ENCODE results near the gene GBGT1. TPM values are rescaled to one million over a fixed set of nuclear protein-coding genes. Genes with fewer than 3 reads are reported as not detected.

GBGT1 gene
- total RNA-seq, 4 donors from 2014 or later = 3.6 to 13.5 (median 5.3) TPM

GRCh38 chr9:133105461-133105770, 58.3 kb downstream of the GBGT1 start:
- H3K4me3 ChIP-seq (ENCODE audit: low read depth, poor library complexity, severe bottlenecking) = no peak overlapping the region
- intact Hi-C loops (cut with DNase I; ENCODE audit: low total_unique reads) = no loop called here
- 88 to 94% methylated on average over 5 to 7 of the region's 7 CpGs for WGBS, 2 donors
- DNase-seq (ENCODE audit: low spot score in 2 of 2) = no peak
- TF ChIP-seq POLR2A (IDR thresholded peaks at IDR 0.05) = no peak
- TF ChIP-seq CTCF (IDR thresholded peaks at IDR 0.05) = no peak

- intact Hi-C loops (cut with DNase I; ENCODE audit: low total_unique reads) = no loop called here
- no peak for TF ChIP-seq POLR2A (IDR thresholded peaks at IDR 0.05)
- TF ChIP-seq CTCF (IDR thresholded peaks at IDR 0.05) = no peak
- peak in 1 of 2 donors; percentile 81 for DNase-seq (ENCODE audit: low spot score in 2 of 2)
- WGBS, 2 donors = 85 to 86% methylated on average over 15 of the region's 15 CpGs
- H3K4me3 ChIP-seq (ENCODE audit: low read depth, poor library complexity, severe bottlenecking) = no peak overlapping the region
Observed at GRCh38 chr9:133104718-133105460, 58.8 kb downstream of the GBGT1 start.

GRCh38 chr9:133103987-133104505, 59.7 kb downstream of the GBGT1 start:
- intact Hi-C loops (cut with DNase I; ENCODE audit: low total_unique reads) = loop anchor here (2.0 kb wide), 1 partner anchor 43 kb away; no protein-coding TSS in a partner anchor
- 82 to 84% methylated on average over 12 of the region's 12 CpGs for WGBS, 2 donors
- no peak overlapping the region for H3K4me3 ChIP-seq (ENCODE audit: low read depth, poor library complexity, severe bottlenecking)

GRCh38 chr9:133103183-133103986, 60.3 kb downstream of the GBGT1 start:
- DNase-seq (ENCODE audit: low spot score in 2 of 2) = peak in 1 of 2 donors; percentile 93
- peak in 1 of 3 donors; percentile 65 for TF ChIP-seq CTCF (IDR thresholded peaks at IDR 0.05)
- TF ChIP-seq POLR2A (IDR thresholded peaks at IDR 0.05) = no peak
- no peak overlapping the region for H3K4me3 ChIP-seq (ENCODE audit: low read depth, poor library complexity, severe bottlenecking)
- WGBS, 2 donors = 48 to 52% methylated on average over 14 of the region's 14 CpGs
- intact Hi-C loops (cut with DNase I; ENCODE audit: low total_unique reads) = loop anchor here (2.0 kb wide), 1 partner anchor 43 kb away; no protein-coding TSS in a partner anchor

More at GRCh38 chr9:133103987-133104505, 59.7 kb downstream of the GBGT1 start:
- no peak for TF ChIP-seq POLR2A (IDR thresholded peaks at IDR 0.05)
- peak in 1 of 2 donors; percentile 82 for DNase-seq (ENCODE audit: low spot score in 2 of 2)

Other genes starting within 250 kb of the GBGT1 start
- 10 to 100 TPM; 27.1 to 67.7 (median 32.5) TPM for gene TSC1, start 219.3 kb downstream of the GBGT1 start, total RNA-seq
- under 1 TPM in 2 of 4 donors, not detected in 2; 0.13 to 0.38 TPM for gene GFI1B, start 185.2 kb downstream of the GBGT1 start, total RNA-seq
- 10 to 100 TPM; 44.2 to 90.2 (median 55.4) TPM for gene GTF3C5, start 132.9 kb downstream of the GBGT1 start, total RNA-seq
- gene CEL, start 101.9 kb downstream of the GBGT1 start, total RNA-seq = 10 to 100 TPM in 2 of 4 donors, 1 to 10 TPM in 1, under 1 TPM in 1; 0.38 to 31.2 (median 8.4) TPM
- gene RALGDS, start 42.7 kb downstream of the GBGT1 start, total RNA-seq = 100 to 1,000 TPM in 3 of 4 donors, 10 to 100 TPM in 1; 95.0 to 176 (median 123) TPM
- 10 to 100 TPM in 2 of 4 donors, not detected in 2; 11.4 to 13.0 TPM for gene OBP2B, start 45.3 kb upstream of the GBGT1 start, total RNA-seq
- 10 to 100 TPM in 2 of 4 donors, 1 to 10 TPM in 2; 1.4 to 18.4 (median 11.5) TPM for gene ABO, start 111.3 kb upstream of the GBGT1 start, total RNA-seq
- gene SURF6, start 172.3 kb upstream of the GBGT1 start, total RNA-seq = 10 to 100 TPM; 21.7 to 37.4 (median 27.4) TPM
- 10 to 100 TPM; 12.3 to 31.1 (median 26.9) TPM for gene MED22, start 184.2 kb upstream of the GBGT1 start, total RNA-seq
- 1,000 to 10,000 TPM; 2,005 to 2,991 (median 2,631) TPM for gene RPL7A, start 184.3 kb upstream of the GBGT1 start, total RNA-seq
- 10 to 100 TPM; 20.1 to 54.3 (median 36.3) TPM for gene SURF1, start 192.6 kb upstream of the GBGT1 start, total RNA-seq
- 10 to 100 TPM; 31.2 to 40.7 (median 35.4) TPM for gene SURF2, start 192.6 kb upstream of the GBGT1 start, total RNA-seq
- gene SURF4, start 212.1 kb upstream of the GBGT1 start, total RNA-seq = 100 to 1,000 TPM in 2 of 4 donors, 10 to 100 TPM in 2; 84.2 to 114 (median 100) TPM
- 1 to 10 TPM in 2 of 4 donors, under 1 TPM in 1, not detected in 1; 0.54 to 7.0 (median 3.7) TPM for gene STKLD1, start 212.5 kb upstream of the GBGT1 start, total RNA-seq